Activated T-helper 1 cell treated with anti-CD3 and anti-CD28 coated beads, Interleukin-12 subunit alpha, Interleukin-12 subunit beta, Interleukin-2, Interleukin-4 antibody, amounts not matched to agents 30 ng/mL and 10 ng/mL and 1 ng/mL, durations not matched to agents 14 hours and 24 hours and 36 hours (primary cell): ENCODE results near the gene NUDT8. TPM values are rescaled to one million over a fixed set of nuclear protein-coding genes. Genes with fewer than 3 reads are reported as not detected.

Experiments used
- DNase-seq: peaks from one replicate; pipeline ENCODE4 v3.0.0; 2021; ENCODE audit warnings: low spot score
- H3K27ac Mint-ChIP-seq: one replicate; pipeline ENCODE4 v1.8.0; 2021; ENCODE audit warnings: mild to moderate bottlenecking, mixed read lengths
- H3K27me3 Mint-ChIP-seq: one replicate; pipeline ENCODE4 v1.8.0; 2022; ENCODE audit warnings: mild to moderate bottlenecking, moderate library complexity, mixed read lengths; ENCODE audit not compliant: insufficient read depth
- H3K36me3 Mint-ChIP-seq: one replicate; pipeline ENCODE4 v1.8.0; 2021; ENCODE audit warnings: low read depth, mixed read lengths
- H3K4me1 Mint-ChIP-seq: one replicate; pipeline ENCODE4 v1.8.0; 2021; ENCODE audit warnings: low read depth, mixed read lengths
- H3K4me3 Mint-ChIP-seq: one replicate; pipeline ENCODE4 v1.8.0; 2021; ENCODE audit warnings: mild to moderate bottlenecking, moderate library complexity, mixed read lengths
- H3K9me3 Mint-ChIP-seq: one replicate; pipeline ENCODE4 v1.8.0; 2021; ENCODE audit warnings: mixed read lengths
- intact Hi-C: fragments of 100-400 bp; cut with micrococcal nuclease; formaldehyde crosslinking; loops from one replicate; pipeline ENCODE4 v1.15.1; 2024
- total RNA-seq: library from RNA; stranded (reverse); gene quantifications from 2 replicates; pipeline ENCODE4 v1.2.3, GENCODE V29; 2022

Gene NUDT8
- total RNA-seq, 1 donor from 2014 or later = 19.9 TPM

GRCh38 chr11:67614730-67615714, 14.7 kb downstream of the NUDT8 start:
- H3K9me3 Mint-ChIP-seq = no peaks in the 10 kb centered on the region

DNA sequence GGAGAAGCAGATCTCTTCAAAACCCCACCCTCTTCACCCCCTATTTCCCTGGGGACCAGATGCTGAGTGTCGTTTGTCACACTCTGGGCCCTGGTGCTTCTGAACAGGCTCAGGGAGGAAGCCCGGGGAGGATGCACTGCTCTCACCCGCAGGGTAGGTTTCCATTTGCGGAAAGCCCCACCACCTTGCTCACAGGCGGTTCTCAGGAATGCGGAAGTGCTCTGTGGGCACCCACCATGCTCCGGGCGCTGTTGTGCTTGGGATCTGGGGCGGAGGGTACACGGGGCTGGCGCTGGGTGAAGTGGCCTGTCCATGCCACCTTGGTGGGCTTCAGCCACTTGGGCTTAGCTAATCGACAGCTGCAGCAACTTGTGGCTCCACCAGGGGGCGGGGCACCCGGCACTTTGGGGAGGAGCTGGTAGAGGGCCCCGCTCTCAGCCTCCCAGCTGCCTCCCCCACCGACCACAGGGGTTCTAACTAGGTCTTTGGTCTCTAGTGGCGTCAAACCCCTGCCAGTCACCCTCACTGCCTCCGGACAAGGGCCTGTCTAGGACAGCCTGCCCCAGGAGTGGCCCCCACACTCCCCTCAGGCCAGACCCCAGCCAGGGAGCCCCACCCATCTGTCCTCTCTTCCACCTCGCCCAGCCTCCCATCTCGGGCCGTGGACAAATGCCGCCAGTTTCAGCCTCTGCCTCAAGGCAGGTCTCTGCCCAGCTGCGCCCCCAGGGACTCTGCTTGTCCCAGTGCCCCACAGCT, 15.6 kb downstream of the NUDT8 start:
- Mint-ChIP-seq H3K4me1 (peaks cover 29% of the 10 kb centered on the region), H3K4me3 (peak overlapping the region; percentile 79), H3K36me3 (peaks cover 26% of the 10 kb centered on the region), H3K27me3 (no peaks in the 10 kb centered on the region), H3K27ac (peak overlapping the region; percentile 98), H3K9me3 (no peaks in the 10 kb centered on the region)
- DNase-seq = peak; percentile 86
- intact Hi-C loops = loop anchor here (1.0 kb wide), 4 partner anchors 8 to 261 kb away; partner anchors contain the start of genes NDUFV1, NUDT8 and POLD4

More at GRCh38 chr11:67614730-67615714, 14.7 kb downstream of the NUDT8 start:
- peak; percentile 55 for DNase-seq
- Mint-ChIP-seq H3K27me3 (no peaks in the 10 kb centered on the region), H3K4me1 (peaks cover 24% of the 10 kb centered on the region), H3K36me3 (peaks cover 21% of the 10 kb centered on the region), H3K4me3 (peak overlapping the region; percentile 79), H3K27ac (peak overlapping the region; percentile 98)
- intact Hi-C loops = loop anchor here (1.0 kb wide), 4 partner anchors 9 to 262 kb away; partner anchors contain the start of genes NDUFV1, NUDT8 and POLD4

DNA sequence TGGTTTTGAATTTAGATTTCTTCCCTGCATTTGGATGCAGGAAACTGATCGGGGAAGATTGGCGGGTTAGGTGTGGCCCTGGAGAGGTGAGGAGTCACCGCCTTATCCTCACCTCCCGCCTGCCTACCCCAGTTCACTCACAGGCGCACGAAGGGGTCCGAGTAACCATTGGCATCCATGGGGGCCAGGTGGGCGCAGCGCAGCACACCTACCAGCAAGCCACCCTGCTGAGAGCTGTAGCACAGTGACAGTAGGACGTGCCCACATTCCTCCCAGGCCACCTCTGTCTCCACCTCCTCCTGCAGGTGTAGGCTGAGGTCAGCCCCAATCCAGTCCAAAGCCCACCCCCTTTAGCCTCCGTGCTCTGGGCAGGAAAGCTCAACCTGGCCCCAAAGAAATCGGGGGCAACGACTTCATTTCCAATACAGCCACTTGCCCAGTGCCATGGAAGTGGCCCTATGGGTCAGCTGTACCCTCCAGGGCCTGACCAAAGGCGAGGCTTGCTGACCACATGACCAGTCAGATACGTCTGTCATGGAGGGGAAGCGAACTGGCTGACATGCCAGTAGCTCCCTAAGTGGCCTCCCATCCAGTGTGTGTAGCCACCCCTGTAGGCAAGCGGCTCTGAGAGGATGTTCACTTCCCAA, 16.3 kb downstream of the NUDT8 start:
- Mint-ChIP-seq H3K4me3 (peak overlapping the region; percentile 79), H3K36me3 (peaks cover 33% of the 10 kb centered on the region), H3K27ac (peak overlapping the region; percentile 98), H3K9me3 (no peaks in the 10 kb centered on the region), H3K4me1 (peaks cover 36% of the 10 kb centered on the region), H3K27me3 (no peaks in the 10 kb centered on the region)
- DNase-seq = no peak
- intact Hi-C loops = no loop called here

DNA sequence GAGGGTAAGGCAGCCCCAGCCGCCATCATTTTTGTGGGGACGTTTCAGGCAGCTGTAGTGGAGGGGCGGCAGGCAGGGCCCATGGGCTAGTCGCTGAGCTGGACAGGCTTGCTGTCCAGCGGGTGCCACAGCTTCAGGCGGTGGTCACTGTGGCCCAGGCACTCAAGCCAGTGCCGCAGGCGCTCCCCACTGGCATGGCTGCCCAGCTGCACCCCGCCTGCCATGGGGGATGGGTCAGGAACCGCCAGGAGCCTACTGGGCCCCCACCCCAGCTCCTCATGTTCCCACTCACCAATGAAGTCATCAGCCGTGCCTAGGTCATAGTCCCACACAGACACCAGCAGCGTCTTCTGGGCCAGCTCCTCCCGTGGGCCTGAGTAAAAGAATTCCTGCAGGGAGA, 17.0 kb downstream of the NUDT8 start:
- intact Hi-C loops = no loop called here
- H3K9me3 Mint-ChIP-seq = no peaks in the 10 kb centered on the region
- peak overlapping the region; percentile 98 for H3K27ac Mint-ChIP-seq
- H3K27me3 Mint-ChIP-seq = no peaks in the 10 kb centered on the region
- peaks cover 35% of the 10 kb centered on the region for H3K36me3 Mint-ChIP-seq
- H3K4me1 Mint-ChIP-seq = peaks cover 36% of the 10 kb centered on the region
- H3K4me3 Mint-ChIP-seq = no peak overlapping the region
- no peak for DNase-seq

DNA sequence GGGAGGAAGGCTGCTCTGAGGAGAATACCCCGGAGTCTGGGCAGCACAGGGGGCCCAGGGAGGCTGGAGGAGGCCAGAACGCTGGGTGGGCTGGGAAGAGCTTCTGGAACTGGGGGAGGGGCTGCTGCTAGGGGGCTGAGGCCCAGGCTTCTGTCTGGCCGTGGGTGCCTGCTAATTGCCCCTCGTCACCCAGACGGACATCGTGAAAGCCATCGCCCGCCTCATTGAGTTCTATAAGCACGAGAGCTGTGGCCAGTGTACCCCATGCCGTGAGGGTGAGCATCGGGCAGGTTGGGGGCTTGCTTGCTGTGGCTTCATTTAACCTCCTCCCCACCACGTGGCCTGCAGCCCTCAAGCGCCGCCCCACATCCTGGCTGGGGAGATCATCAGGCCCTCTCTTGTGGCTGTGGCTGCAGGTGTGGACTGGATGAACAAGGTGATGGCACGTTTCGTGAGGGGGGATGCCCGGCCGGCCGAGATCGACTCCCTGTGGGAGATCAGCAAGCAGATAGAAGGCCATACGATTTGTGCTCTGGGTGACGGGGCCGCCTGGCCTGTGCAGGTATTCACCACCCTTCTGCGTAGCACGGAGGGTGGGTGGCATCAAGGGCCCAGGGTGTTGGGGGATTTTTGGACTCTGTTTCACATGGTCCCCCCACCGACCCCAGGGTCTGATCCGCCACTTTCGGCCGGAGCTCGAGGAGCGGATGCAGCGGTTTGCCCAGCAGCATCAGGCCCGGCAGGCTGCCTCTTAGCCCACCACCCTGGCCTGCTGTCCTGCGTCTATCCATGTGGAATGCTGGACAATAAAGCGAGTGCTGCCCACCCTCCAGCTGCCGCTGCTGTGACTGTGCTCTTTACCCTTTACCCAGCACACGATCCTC, 17.8 kb downstream of the NUDT8 start:
- Mint-ChIP-seq H3K27me3 (no peaks in the 10 kb centered on the region), H3K4me3 (no peak overlapping the region), H3K4me1 (peaks cover 35% of the 10 kb centered on the region), H3K27ac (peak overlapping the region; percentile 63), H3K36me3 (peaks cover 35% of the 10 kb centered on the region), H3K9me3 (no peaks in the 10 kb centered on the region)
- DNase-seq = no peak
- intact Hi-C loops = no loop called here

DNA sequence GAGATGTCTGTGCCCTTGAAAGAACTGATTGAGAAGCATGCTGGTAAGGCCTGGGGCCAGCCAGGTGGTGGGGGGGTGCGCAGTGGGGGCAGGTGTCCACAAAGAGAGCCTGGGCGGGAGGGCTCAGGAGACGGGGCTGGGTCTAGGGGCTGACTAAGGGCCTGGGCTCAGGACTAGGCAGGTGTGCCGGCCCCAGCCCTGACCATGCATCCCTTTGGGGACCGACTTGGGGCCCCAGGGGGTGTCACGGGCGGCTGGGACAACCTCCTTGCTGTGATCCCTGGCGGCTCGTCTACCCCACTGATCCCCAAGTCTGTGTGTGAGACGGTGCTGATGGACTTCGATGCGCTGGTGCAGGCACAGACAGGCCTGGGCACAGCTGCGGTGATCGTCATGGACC, 18.6 kb downstream of the NUDT8 start:
- DNase-seq = no peak
- H3K27me3 Mint-ChIP-seq = no peaks in the 10 kb centered on the region
- intact Hi-C loops = no loop called here
- H3K27ac Mint-ChIP-seq = peak overlapping the region; percentile 44
- H3K4me1 Mint-ChIP-seq = peaks cover 41% of the 10 kb centered on the region
- no peaks in the 10 kb centered on the region for H3K9me3 Mint-ChIP-seq
- H3K36me3 Mint-ChIP-seq = peaks cover 36% of the 10 kb centered on the region
- H3K4me3 Mint-ChIP-seq = no peak overlapping the region

DNA sequence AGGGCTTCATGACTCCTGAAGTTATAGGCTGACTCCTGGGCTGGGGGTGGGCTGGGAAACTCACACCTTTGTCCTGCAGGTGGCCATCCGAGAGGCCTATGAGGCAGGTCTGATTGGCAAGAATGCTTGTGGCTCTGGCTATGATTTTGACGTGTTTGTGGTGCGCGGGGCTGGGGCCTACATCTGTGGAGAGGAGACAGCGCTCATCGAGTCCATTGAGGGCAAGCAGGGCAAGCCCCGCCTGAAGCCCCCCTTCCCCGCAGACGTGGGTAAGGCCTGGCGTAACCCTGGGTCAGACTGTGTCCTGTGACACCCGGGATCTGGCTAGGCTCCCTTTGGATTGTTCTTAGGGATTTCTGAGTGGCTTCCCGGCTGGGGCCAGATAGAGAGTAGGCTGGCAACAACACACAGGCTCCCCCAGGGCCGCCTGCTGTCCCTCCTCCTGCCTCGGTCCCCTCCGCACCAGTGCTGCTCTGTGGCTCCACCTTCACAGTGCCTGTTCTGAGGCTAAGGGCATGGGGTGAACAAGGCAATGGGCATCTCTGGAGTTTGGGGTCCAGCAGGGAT, 19.4 kb downstream of the NUDT8 start:
- H3K4me3 Mint-ChIP-seq = no peak overlapping the region
- H3K9me3 Mint-ChIP-seq = no peaks in the 10 kb centered on the region
- intact Hi-C loops = no loop called here
- no peak for DNase-seq
- no peak overlapping the region for H3K27ac Mint-ChIP-seq
- H3K27me3 Mint-ChIP-seq = no peaks in the 10 kb centered on the region
- peaks cover 46% of the 10 kb centered on the region for H3K4me1 Mint-ChIP-seq
- peaks cover 36% of the 10 kb centered on the region for H3K36me3 Mint-ChIP-seq

DNA sequence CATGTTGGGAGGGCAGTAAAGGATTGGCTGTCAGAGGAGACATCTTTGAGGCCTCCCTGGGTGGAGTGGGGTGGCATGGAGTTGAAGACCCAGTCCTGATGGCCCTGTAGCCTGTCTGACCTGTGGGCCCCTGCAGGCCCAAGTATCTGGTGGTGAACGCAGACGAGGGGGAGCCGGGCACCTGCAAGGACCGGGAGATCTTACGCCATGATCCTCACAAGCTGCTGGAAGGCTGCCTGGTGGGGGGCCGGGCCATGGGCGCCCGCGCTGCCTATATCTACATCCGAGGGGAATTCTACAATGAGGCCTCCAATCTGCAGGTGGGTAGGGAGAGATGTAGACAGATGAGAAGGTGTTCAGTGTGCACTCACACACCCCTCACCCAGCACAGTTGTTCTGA, 20.4 kb downstream of the NUDT8 start:
- DNase-seq = no peak
- H3K4me1 Mint-ChIP-seq = peaks cover 41% of the 10 kb centered on the region
- H3K36me3 Mint-ChIP-seq = peaks cover 36% of the 10 kb centered on the region
- H3K9me3 Mint-ChIP-seq = no peaks in the 10 kb centered on the region
- H3K27me3 Mint-ChIP-seq = no peaks in the 10 kb centered on the region
- no peak overlapping the region for H3K4me3 Mint-ChIP-seq
- intact Hi-C loops = loop anchor here (10.0 kb wide), 1 partner anchor 205 kb away; the partner anchor contains the start of genes PPP1CA and TBC1D10C
- no peak overlapping the region for H3K27ac Mint-ChIP-seq

GRCh38 chr11:67608486-67608885, 21.3 kb downstream of the NUDT8 start:
- peak overlapping the region; percentile 94 for H3K4me3 Mint-ChIP-seq
- peaks cover 32% of the 10 kb centered on the region for H3K36me3 Mint-ChIP-seq
- peaks cover 32% of the 10 kb centered on the region for H3K4me1 Mint-ChIP-seq
- H3K27me3 Mint-ChIP-seq = no peaks in the 10 kb centered on the region
- peak overlapping the region; percentile 48 for H3K27ac Mint-ChIP-seq
- H3K9me3 Mint-ChIP-seq = no peaks in the 10 kb centered on the region
- DNase-seq = no peak
- intact Hi-C loops = loop anchor here (10.0 kb wide), 1 partner anchor 204 kb away; the partner anchor contains the start of genes PPP1CA and TBC1D10C

GRCh38 chr11:67607507-67607906, 22.2 kb downstream of the NUDT8 start:
- intact Hi-C loops = loop anchor here (2.0 to 10.0 kb wide), 2 partner anchors 35 to 203 kb away; partner anchors contain the start of genes PPP1CA and TBC1D10C
- no peak for DNase-seq
- Mint-ChIP-seq H3K36me3 (peaks cover 27% of the 10 kb centered on the region), H3K9me3 (no peaks in the 10 kb centered on the region), H3K27ac (peak overlapping the region; percentile 84), H3K4me1 (peaks cover 26% of the 10 kb centered on the region), H3K4me3 (peak overlapping the region; percentile 94), H3K27me3 (peaks cover 7% of the 10 kb centered on the region)

DNA sequence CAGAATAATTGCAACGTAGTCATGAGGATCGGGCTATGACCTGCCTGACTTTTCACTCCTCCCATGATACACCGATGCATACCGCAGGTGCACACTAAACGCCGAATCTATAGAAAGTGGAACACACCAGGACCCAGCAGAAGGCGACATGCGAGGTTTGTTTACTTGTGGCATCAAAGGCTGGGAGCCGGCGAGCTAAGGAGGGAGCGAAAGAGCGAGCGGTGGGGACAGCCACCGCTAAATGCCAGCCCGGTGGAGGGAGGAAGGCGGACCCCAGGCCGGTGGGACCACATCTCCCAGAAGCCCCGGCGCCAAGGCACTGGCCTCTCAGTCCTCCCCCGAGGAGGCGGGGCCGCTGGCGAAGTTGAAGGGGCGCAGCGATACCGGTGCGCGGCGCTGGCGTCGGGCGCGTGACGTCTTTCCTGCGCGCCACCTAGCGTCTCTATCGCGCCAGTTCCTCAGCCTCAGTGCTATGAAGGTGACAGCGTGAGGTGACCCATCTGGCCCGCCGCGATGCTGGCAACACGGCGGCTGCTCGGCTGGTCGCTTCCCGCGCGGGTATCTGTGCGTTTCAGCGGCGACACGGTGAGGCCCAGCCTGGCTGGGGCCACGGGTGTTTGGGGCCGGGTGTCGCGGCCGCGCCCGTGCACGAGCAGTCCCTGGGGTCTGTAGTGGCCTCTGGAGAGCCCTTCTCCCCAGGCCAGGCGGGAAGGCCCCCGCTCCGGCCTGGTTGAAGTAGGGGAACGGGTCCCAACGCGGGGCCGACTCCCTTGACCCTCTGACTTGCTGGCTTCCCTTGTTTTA, 23.0 kb downstream of the NUDT8 start, which contains the start of gene NDUFV1:
Gene NDUFV1 (plus strand): TSS at position 445 of the 804 bp plus-strand sequence. CDS start 69 bp downstream, at position 514.
- Mint-ChIP-seq H3K4me3 (peak within 1 kb of the TSS; percentile 94), H3K9me3 (no peaks in the 10 kb centered on the region), H3K36me3 (peaks cover 25% of the 10 kb centered on the region), H3K4me1 (peaks cover 26% of the 10 kb centered on the region), H3K27me3 (peaks cover 7% of the 10 kb centered on the region), H3K27ac (peak within 1 kb of the TSS; percentile 97)
- peak; percentile 97 for DNase-seq
- intact Hi-C loops = loop anchor here (1.0 to 10.0 kb wide), 7 partner anchors 8 to 202 kb away; partner anchors contain the start of genes CDK2AP2, GSTP1, PPP1CA and RPS6KB2
